Measurements from ENCODE around the gene ATRNL1.
"Not testable (repeated sequence)": the region's sequence is repeated elsewhere in the genome, so short reads cannot be mapped to it uniquely, and the experiment has no call there.

Gene ATRNL1

GRCh38 chr10:115125505-115125904 is 32.3 kb downstream of the ATRNL1 start:
- DNase-seq (ENCODE audit: low spot score in 2 of 2) (no peak), ATAC-seq (no peak)
- H3K36me3 Mint-ChIP-seq, result no peaks in the 10 kb centered on the region
- H3K4me1 Mint-ChIP-seq, result no peaks in the 10 kb centered on the region
- H3K4me3 Mint-ChIP-seq, result no peak overlapping the region
- H3K27ac Mint-ChIP-seq, result no peak overlapping the region
- no peaks in the 10 kb centered on the region for H3K9me3 Mint-ChIP-seq

GRCh38 chr10:115129752-115130151 is 36.6 kb downstream of the ATRNL1 start:
- Mint-ChIP-seq H3K36me3 (no peaks in the 10 kb centered on the region), H3K4me3 (no peak overlapping the region), H3K27ac (no peak overlapping the region), H3K9me3 (no peaks in the 10 kb centered on the region), H3K4me1 (no peaks in the 10 kb centered on the region)
- DNase-seq (ENCODE audit: low spot score in 2 of 2) (no peak), ATAC-seq (no peak)

DNA sequence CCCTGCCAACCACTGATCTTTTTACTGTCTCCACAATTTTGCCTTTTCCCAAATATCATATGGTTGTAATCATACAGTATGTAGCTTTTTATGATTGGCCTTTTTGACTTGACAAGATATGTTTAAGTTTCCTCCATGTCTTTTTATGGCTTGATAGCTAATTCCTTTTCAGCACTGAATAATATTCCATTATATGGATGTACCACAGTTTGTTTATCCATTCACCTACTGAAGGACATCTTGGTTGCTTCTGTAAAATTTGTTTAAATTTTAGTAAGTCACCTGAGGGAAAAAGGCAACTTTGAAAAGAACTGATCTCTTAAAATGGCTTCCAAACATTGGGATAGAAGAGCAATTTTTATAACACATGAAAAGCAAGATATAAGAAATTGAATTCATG is 43.5 kb downstream of the ATRNL1 start:
- no peaks in the 10 kb centered on the region for H3K36me3 Mint-ChIP-seq
- H3K4me1 Mint-ChIP-seq, result no peaks in the 10 kb centered on the region
- no peaks in the 10 kb centered on the region for H3K9me3 Mint-ChIP-seq
- no peak overlapping the region for H3K27ac Mint-ChIP-seq
- H3K4me3 Mint-ChIP-seq, result no peak overlapping the region
- ATAC-seq (no peak), DNase-seq (ENCODE audit: low spot score in 2 of 2) (no peak)

GRCh38 chr10:115141254-115141653 is 48.1 kb downstream of the ATRNL1 start:
- no peaks in the 10 kb centered on the region for H3K36me3 Mint-ChIP-seq
- no peaks in the 10 kb centered on the region for H3K9me3 Mint-ChIP-seq
- ATAC-seq (no peak), DNase-seq (ENCODE audit: low spot score in 2 of 2) (no peak)
- H3K4me1 Mint-ChIP-seq, result no peaks in the 10 kb centered on the region
- no peak overlapping the region for H3K4me3 Mint-ChIP-seq
- no peak overlapping the region for H3K27ac Mint-ChIP-seq

DNA sequence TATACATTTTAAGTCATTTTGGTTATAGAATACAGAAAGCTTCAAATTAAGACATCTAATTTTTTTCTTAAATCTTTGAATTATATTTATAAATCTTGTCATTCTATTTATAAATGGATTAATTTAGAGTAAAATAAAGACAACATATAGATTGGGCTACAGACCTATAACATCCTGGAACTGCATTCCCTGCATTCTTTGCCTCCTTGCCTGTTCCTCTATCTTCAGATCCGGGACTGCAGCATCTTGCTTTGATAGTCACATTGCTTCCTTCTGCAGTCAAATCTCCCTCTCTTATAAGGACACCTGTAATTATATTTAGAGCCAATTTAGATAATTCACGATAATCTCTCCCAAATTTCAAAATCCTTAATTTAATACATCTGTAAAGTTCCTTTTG is 64.2 kb downstream of the ATRNL1 start:
- Mint-ChIP-seq H3K27ac (no peak overlapping the region), H3K4me3 (no peak overlapping the region), H3K4me1 (no peaks in the 10 kb centered on the region), H3K36me3 (no peaks in the 10 kb centered on the region), H3K9me3 (peaks cover 2% of the 10 kb centered on the region)
- no peak for DNase-seq (ENCODE audit: low spot score in 2 of 2)
- no peak for ATAC-seq

- ATAC-seq, result no peak
- H3K4me1 Mint-ChIP-seq, result no peaks in the 10 kb centered on the region
- no peaks in the 10 kb centered on the region for H3K36me3 Mint-ChIP-seq
- no peak overlapping the region for H3K27ac Mint-ChIP-seq
- DNase-seq (ENCODE audit: low spot score in 2 of 2), result no peak
- peaks cover 3% of the 10 kb centered on the region for H3K9me3 Mint-ChIP-seq
- no peak overlapping the region for H3K4me3 Mint-ChIP-seq
Observed at GRCh38 chr10:115163129-115163528, 70.0 kb downstream of the ATRNL1 start.

- Mint-ChIP-seq H3K4me1 (no peaks in the 10 kb centered on the region), H3K9me3 (peaks cover 3% of the 10 kb centered on the region), H3K36me3 (no peaks in the 10 kb centered on the region), H3K4me3 (no peak overlapping the region), H3K27ac (no peak overlapping the region)
- ATAC-seq (no peak), DNase-seq (ENCODE audit: low spot score in 2 of 2) (no peak)
Observed at GRCh38 chr10:115164220-115164619, 71.1 kb downstream of the ATRNL1 start.

- H3K36me3 Mint-ChIP-seq, result no peaks in the 10 kb centered on the region
- no peaks in the 10 kb centered on the region for H3K4me1 Mint-ChIP-seq
- ATAC-seq (no peak), DNase-seq (ENCODE audit: low spot score in 2 of 2) (no peak)
- H3K9me3 Mint-ChIP-seq, result no peaks in the 10 kb centered on the region
- H3K27ac Mint-ChIP-seq, result no peak overlapping the region
- no peak overlapping the region for H3K4me3 Mint-ChIP-seq
Observed at GRCh38 chr10:115167751-115168150, 74.6 kb downstream of the ATRNL1 start.

- Mint-ChIP-seq H3K9me3 (no peaks in the 10 kb centered on the region), H3K4me3 (no peak overlapping the region), H3K36me3 (no peaks in the 10 kb centered on the region), H3K27ac (no peak overlapping the region), H3K4me1 (no peaks in the 10 kb centered on the region)
- no peak for DNase-seq (ENCODE audit: low spot score in 2 of 2)
- ATAC-seq, result no peak
Observed at GRCh38 chr10:115171392-115171960, 78.3 kb downstream of the ATRNL1 start.

DNA sequence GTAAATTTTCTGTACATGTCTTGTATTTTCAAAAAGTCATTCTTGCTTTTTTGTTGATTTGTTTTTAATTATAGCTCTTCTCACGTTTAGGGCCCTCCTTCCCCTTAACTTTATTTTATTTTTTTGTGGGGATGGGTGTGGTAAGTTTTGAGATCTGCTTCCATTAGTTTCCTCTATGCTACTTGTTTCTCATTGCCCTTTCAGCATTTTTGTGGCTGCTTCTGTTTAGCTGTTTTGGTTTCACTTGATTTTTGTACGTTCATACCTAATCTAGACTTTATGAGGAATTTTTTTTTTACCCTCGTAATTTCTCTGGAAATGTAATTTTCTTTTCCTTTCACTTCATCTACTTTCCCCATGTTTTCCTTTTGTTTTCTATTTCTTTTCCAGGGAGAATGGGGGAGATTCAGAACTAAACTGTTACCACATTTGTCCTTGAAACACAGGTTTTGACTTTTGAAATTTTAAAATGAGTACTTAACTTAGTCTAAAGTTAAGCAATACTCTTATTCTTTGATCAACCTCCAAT is 80.8 kb downstream of the ATRNL1 start:
- Mint-ChIP-seq H3K4me1 (no peaks in the 10 kb centered on the region), H3K27ac (no peak overlapping the region), H3K4me3 (no peak overlapping the region), H3K36me3 (no peaks in the 10 kb centered on the region), H3K9me3 (no peaks in the 10 kb centered on the region)
- ATAC-seq, result no peak
- no peak for DNase-seq (ENCODE audit: low spot score in 2 of 2)

DNA sequence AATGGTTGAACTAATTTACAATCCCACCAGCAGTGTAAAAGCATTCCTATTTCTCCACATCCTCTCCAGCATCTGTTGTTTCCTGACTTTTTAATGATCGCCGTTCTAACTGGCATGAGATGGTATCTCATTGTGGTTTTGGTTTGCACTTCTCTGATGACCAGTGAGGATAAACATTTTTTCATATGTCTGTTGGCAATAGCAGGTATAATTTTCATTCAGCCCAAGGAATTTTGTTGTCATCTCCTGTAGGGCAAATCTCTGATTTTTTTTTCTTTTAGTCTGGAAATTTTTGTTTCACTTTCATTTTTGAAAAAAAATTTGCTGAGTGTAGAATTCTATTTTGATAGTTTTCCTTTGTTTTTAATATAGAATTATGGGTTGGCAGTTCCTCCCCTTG is 114.1 kb downstream of the ATRNL1 start:
- not testable (repeated sequence) for DNase-seq (ENCODE audit: low spot score in 2 of 2); H3K36me3 Mint-ChIP-seq; H3K9me3 Mint-ChIP-seq; H3K4me1 Mint-ChIP-seq; ATAC-seq
- Mint-ChIP-seq H3K4me3 (peak overlapping the region; percentile 41), H3K27ac (peak overlapping the region; percentile 52)

DNA sequence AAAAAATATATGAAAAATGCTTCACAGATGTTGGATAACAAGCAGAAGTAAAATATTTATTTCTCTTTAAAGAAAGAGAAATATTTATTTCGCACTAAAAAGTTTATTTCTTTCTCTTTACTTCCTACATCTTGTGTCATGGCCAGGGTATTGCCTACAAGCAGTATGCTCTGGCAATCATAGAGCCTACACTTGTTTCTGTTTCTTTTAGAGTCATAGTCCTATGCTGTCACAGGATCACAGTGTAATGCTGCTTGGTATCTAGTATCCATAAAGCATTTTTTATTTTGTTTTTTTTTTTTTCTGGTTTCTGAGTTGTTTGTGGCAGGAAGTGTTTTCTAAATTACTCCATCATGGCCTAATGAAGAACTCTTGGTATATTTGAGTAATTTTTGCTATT is 116.0 kb downstream of the ATRNL1 start:
- no peak for ATAC-seq

GRCh38 chr10:115214829-115215228 is 121.7 kb downstream of the ATRNL1 start:
- Mint-ChIP-seq H3K4me3 (no peak overlapping the region), H3K36me3 (no peaks in the 10 kb centered on the region), H3K9me3 (no peaks in the 10 kb centered on the region), H3K4me1 (no peaks in the 10 kb centered on the region), H3K27ac (no peak overlapping the region)
- DNase-seq (ENCODE audit: low spot score in 2 of 2) (no peak), ATAC-seq (no peak)

More for the DNA sequence above, 116.0 kb downstream of the ATRNL1 start:
- no peaks in the 10 kb centered on the region for H3K9me3 Mint-ChIP-seq
- no peak overlapping the region for H3K27ac Mint-ChIP-seq
- H3K4me3 Mint-ChIP-seq, result no peak overlapping the region
- no peaks in the 10 kb centered on the region for H3K36me3 Mint-ChIP-seq
- peaks cover 6% of the 10 kb centered on the region for H3K4me1 Mint-ChIP-seq
- DNase-seq (ENCODE audit: low spot score in 2 of 2), result no peak

GRCh38 chr10:115219203-115219602 is 126.0 kb downstream of the ATRNL1 start:
- ATAC-seq, result no peak

DNA sequence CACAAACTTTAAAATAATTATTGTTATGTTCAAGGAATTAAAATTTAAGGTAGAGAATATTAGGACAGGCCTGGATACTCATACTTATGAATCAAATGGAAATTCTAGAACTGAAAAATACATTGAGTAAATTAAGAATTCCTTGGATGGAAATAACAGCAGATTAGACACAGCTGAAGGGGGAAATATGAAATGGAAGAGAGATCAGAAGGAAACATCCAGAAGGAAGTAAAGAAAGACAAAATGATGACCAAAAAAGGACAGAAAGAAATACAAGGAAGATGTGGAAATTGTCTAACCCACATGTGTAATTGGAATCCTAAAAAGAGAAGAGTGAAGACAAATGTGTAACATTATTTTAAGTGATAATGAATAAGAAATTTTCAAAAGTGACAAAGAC is 128.9 kb downstream of the ATRNL1 start:
- Mint-ChIP-seq H3K9me3 (peaks cover 7% of the 10 kb centered on the region), H3K27ac (no peak overlapping the region), H3K4me1 (no peaks in the 10 kb centered on the region), H3K4me3 (no peak overlapping the region), H3K36me3 (no peaks in the 10 kb centered on the region)
- no peak for ATAC-seq
- no peak for DNase-seq (ENCODE audit: low spot score in 2 of 2)

More at GRCh38 chr10:115219203-115219602, 126.0 kb downstream of the ATRNL1 start:
- H3K27ac Mint-ChIP-seq, result no peak overlapping the region
- no peaks in the 10 kb centered on the region for H3K4me1 Mint-ChIP-seq
- H3K36me3 Mint-ChIP-seq, result no peaks in the 10 kb centered on the region
- no peak for DNase-seq (ENCODE audit: low spot score in 2 of 2)
- no peak overlapping the region for H3K4me3 Mint-ChIP-seq
- H3K9me3 Mint-ChIP-seq, result peaks cover 6% of the 10 kb centered on the region

GRCh38 chr10:115239761-115240160 is 146.6 kb downstream of the ATRNL1 start:
- H3K27ac Mint-ChIP-seq, result no peak overlapping the region
- H3K9me3 Mint-ChIP-seq, result peaks cover 13% of the 10 kb centered on the region
- no peak overlapping the region for H3K4me3 Mint-ChIP-seq
- H3K4me1 Mint-ChIP-seq, result no peaks in the 10 kb centered on the region
- no peaks in the 10 kb centered on the region for H3K36me3 Mint-ChIP-seq
- no peak for ATAC-seq
- no peak for DNase-seq (ENCODE audit: low spot score in 2 of 2)

DNA sequence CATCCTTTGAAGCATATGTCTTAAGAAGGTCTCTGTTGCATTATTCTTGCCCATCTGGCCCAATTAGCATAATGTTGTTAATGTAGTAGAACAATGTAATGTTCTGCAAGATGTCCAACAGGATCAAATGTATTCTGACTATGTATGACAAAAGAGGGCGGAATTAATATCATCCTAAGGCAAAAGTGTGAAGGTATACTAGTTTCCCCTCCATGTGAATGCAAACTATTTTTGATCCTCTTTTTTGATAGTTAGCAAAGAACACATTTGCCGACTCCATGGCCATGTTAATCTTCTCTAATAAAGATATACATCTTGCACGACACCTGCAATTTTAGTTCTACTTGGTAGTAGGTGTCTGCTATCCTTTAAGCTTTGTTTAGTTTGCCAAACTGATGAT is 157.6 kb downstream of the ATRNL1 start:
- H3K4me3 Mint-ChIP-seq, result no peak overlapping the region
- H3K4me1 Mint-ChIP-seq, result no peaks in the 10 kb centered on the region
- H3K9me3 Mint-ChIP-seq, result no peaks in the 10 kb centered on the region
- DNase-seq (ENCODE audit: low spot score in 2 of 2), result no peak
- no peak overlapping the region for H3K27ac Mint-ChIP-seq
- H3K36me3 Mint-ChIP-seq, result no peaks in the 10 kb centered on the region
- no peak for ATAC-seq
